HG02763 (cell line): ENCODE measurements around the gene PCSK2.

Experiments used
- ATAC-seq: cut with Tn5 transposase; IDR thresholded peaks from one replicate; pipeline ENCODE4 v1.9.1; 2021; ENCODE audit warnings: mild to moderate bottlenecking, moderate library complexity; ENCODE audit not compliant: unreplicated experiment

Gene PCSK2

DNA sequence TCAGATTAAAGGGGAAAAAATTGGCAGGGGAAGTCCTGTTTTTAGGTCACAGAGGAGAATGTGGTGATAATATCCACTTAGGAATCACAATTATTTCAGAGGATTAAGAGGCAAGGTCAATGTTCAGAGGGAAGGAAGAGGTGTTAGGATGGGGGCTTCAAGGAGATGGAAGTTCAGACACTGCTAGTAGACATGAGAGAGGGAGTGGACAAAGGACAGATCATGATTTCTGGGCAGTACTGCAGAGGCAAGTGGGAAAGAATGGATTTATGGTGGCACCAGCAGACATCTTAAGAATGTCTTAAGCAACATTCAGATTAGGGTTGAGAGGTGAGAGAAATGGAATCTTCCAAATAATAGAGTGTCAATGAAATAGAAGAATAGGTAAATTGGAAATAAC is 9.9 kb downstream of the PCSK2 start:
- ATAC-seq = no peak

DNA sequence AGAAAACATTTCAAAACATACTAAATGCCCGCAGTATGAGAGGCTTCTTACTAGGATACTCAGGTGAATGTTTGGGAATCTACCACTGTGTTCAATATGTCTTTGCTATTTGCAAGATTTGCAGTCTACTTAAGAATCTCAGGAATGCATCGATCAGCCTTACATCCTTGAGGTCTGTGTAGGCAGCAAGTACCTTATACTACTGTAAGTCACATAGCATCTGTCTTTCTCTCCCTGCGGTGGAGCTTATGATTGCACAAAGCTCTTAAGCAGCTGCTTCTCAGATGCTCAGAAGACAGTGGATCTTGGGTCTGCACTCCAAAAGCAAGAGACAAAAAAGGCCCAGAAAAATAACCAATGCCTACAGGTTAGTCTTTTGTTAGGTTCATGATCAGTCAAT is 21.4 kb downstream of the PCSK2 start:
- no peak for ATAC-seq

DNA sequence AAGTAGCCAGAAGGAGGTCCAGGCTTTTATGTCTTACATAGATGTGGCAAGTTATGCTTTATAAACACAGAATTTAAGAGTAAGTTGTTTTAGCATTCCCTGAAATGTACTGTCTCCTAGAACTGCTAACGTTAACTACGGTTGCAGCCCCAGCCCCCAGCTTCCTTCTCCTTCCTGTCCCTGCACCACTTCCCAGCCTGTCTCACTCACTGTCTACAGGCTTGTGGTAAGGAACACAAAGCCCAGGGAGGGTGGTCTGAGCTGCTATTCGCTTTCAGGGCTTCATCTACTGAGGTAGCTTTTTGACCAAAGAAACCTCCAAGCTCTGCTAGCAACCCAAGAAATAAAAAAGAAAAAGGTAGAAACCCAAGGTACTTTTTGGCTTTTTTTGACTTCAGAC is 35.9 kb downstream of the PCSK2 start:
- ATAC-seq = no peak

DNA sequence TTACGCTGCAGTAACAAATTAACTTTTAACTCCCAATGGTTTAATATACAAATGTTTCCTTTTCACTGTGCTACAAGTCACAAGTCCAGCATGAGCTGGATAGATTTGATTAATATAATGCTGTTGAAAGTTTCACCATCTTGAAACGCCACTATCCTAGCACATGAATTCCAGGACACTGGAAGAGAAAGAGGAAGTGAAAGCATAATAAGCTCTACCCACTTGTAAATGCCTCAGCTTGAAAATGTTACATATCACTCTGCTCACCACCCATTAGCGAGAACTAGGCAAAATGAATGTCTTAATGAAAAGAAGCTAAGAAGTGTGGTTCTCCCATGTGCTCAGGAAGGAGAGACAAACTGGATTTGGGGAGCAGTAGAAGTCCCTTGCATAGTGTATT is 46.9 kb downstream of the PCSK2 start:
- no peak for ATAC-seq

DNA sequence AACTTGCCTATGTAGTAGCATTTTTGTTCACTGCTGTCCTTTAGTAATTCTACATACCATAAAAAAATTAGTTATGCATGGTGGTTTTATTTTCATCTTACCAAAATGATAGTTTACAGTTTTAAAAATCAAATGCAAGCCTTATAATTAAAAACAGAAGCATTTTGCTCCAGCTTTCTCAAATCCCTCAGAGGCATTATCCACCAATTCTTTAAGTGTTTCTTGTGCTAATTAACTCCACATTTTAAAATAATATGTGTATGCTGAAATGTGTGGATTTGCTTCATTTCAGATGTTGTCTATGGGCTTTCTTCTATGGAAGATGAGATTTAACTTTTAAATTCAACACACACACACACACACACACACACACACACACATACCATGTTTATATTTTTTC is 49.3 kb downstream of the PCSK2 start:
- ATAC-seq = no peak

DNA sequence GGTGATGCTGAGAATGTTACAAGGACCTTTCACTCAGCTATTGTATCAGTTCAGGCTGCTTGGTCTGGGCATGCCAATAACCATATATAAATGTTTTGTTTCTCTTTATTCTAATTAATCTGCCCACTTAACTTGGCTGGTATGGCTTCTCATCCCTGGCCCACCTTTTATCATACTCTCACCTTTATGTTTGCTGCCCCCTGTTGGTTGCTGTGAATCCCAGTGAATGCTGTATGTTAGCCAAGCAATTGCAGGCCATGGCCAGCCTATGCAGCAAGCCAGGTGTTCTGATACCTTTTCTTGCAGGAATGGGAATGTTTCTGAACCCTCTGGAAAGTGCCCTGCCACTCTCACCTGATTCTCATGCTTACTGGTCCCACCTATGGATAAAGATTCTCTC is 54.6 kb downstream of the PCSK2 start:
- no peak for ATAC-seq

DNA sequence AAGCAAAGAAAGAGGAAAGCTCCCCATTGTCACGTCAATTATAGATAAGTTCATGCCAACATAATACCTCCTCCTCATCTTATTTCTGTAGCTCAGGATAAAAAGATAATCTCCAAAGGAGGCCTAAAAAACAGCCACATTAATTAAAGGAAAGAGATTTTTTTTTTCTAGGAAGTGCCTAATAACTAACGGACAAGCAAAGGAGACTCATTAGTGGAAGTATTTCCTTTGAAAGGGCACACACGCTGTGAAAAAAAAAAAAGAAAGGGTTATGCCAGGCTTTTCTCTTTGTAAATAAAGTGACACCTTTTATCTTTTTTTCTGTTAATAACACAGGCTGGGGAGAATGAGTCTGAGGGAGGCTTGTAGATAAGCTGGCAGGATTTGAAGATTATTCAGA is 55.7 kb downstream of the PCSK2 start:
- ATAC-seq = no peak

DNA sequence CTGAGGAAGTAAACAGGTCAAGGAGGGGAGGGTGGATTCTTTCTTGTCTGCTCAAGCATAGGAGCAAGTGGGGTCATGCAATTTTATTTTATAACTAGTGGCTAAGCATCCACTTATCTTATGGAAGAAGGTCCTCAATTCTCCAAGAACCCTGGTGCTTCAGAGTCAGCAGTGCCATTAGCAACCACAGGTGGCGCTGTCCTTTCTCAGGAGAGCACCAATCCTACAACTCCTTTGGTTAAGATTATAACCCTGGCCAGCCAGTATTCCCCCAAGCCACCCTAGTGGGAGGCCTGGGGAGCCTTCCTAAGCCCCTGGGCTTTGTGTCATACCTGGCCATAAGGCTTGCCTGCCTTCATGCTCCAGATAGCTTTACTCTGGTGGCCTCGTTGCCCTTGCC is 60.7 kb downstream of the PCSK2 start:
- no peak for ATAC-seq

DNA sequence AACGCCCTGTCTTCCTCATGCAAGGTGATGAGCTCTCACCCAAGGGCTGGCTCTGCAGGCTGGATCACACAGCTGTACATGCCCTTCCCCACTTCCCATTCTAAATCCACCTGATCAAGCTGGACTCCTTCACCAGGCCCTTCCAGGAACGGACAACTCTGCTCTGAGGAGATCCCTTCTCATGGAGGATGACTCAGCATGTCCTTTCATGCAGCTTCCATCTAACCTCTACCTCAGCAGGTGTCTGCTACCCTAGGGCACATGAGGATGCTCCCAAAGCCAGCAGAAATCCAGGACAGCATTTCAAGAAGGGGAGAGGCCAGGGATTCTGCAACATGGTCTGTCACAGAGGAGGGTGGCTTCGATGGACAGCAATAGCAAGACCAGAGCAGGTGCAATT is 61.2 kb downstream of the PCSK2 start:
- ATAC-seq = no peak

DNA sequence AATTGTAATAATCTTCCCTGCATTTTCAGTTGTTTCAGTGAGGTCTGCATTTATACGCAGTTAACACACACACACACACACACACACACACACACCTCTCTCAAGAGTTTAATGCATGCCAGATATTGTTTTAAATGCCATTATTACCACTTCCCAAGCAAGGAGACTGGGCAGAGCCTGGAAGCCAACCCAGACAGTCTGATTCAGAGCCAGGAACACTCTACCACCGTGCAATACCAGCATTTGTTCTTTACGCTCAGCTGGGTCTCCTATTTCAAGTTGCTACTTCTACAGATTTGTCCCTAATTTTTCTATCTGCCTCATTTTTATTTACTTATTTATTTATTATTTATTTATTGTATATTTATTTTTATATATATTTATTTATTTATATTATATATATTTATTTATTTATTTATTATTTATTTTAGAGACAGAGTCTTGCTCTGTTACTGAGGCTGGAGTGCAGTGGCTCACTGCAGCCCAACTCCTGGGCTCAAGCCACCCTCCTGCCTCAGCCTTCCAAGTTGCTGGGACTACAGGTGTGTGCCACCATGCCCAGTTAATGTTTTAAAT is 68.4 kb downstream of the PCSK2 start:
- ATAC-seq = no peak

DNA sequence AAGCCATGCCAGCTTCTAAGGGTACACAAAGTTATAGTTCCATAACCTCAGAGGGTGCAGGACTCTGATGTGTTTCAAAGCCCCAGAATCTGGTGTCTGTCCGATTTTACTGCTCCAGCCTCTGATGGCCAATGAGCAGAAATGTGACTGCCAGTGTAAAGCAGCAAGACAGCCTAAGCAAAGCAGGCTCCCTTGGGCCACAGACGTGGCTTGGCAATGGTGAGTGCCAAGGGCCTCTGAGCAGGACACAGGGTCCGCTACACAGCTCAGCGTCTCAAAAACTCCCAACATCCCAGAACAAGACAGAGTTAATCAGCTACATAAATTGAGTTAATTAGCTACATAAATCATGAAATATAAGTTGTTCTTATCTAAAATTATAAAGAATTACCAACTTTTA is 69.2 kb downstream of the PCSK2 start:
- ATAC-seq = no peak

DNA sequence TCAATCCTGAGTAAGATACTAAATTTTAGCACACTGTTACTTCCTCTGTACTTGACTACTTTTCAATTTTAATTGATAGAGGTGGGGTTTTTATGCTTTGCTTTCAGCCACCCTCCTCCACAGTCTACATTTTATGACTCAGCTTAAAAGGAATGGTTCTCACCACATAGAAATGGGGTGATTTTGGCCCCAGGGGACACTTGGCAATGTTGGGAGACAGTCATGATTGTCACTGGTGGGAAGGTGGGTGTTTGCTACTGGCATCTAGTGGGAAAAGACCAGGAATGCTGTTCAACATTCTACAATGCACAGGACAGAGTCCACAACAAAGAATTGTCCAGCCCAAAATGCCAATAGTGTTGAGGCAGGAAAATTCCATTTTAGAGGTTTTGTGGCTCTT is 71.3 kb downstream of the PCSK2 start:
- no peak for ATAC-seq

DNA sequence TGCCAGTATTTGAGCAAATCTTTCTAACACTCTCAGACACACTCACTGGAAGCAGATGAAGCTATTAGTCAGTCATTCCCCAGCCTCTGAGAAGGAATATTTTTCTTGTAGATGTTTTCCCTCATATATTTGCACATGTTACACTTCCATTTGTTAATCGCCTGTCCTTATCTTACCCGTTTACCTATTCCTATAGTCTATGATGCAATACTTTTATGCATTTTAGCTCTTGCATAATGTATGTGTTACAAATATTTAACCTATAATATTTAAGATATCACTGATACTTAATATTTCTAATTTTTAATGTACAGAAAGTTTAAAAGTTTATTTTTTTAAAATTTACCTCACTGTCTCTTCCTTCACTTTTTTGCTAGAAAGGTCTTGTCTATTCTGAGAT is 71.9 kb downstream of the PCSK2 start:
- ATAC-seq = no peak

DNA sequence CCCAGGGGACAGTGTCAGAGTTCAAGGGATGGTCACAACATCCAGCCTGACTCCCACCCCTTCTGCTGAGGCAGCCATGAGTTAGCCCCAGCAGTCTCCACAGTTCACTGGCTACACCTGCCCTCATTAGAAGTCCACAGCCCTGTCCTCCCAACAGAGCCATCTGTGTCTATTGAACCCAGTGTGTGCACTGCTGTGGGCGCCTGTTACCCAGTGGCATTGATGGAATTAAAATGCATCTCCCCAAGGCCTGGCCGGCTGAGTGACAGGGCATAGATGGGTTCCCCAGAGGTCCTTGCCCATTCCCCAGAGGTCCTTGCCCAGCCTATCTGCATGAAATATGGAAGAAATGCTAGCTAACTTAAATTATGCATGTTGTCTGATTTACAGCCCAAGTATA is 73.3 kb downstream of the PCSK2 start:
- no peak for ATAC-seq

DNA sequence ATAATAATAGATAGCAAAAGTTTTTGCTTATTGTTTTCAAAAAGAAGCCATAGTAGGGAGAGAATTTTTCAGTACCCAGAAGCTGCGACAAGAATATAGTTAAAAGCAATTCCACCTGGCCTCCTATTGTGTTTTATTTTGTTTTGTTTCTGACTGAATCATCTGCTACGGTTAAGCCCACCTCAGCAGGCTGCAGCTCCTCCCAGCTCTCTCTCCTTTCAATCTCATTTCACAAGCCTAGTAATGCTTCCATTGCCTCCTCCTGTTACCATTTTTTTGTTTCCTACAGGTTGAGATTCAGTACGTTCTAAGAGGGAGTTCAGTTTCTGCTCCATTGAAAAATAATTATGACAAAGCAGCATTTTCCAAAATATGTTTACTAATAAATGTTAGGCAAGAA is 77.9 kb downstream of the PCSK2 start:
- no peak for ATAC-seq

DNA sequence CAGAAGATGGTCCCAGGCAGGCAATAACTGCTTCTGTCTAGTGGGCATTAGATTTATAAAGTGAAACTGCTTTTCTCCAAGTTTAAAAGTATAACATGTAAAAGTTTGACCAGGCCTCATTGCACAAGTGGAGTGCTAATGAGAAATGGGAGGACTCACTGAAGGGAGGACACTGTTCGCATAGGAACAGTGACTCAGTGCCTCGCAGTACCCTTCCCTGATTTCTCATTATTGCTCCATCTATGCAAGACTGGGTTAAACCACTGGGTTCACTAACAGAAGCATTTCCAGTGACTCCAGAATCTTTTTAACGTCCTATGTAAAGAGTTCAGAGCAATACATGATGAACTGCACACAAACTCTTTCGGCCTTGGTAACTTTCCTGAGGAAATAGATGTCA is 79.6 kb downstream of the PCSK2 start:
- no peak for ATAC-seq

DNA sequence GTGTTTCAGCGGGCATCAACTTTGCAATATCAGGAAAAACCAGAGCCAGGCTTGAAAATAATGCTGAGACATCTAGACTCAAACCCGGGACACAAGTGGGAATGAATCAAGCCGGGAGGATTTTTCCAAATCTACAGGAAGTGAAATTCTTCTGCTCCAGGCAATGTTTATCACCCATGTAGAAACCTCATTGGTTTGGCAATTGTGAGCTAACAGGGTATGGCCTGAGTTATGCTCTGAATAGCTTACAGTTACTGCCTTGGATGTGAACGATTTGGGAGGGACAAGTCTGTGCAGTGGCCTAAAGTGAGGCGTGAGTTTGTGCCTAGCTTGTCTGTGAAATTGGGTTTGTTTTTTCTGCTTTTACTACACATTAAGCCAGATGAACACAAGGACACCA is 87.4 kb downstream of the PCSK2 start:
- no peak for ATAC-seq

DNA sequence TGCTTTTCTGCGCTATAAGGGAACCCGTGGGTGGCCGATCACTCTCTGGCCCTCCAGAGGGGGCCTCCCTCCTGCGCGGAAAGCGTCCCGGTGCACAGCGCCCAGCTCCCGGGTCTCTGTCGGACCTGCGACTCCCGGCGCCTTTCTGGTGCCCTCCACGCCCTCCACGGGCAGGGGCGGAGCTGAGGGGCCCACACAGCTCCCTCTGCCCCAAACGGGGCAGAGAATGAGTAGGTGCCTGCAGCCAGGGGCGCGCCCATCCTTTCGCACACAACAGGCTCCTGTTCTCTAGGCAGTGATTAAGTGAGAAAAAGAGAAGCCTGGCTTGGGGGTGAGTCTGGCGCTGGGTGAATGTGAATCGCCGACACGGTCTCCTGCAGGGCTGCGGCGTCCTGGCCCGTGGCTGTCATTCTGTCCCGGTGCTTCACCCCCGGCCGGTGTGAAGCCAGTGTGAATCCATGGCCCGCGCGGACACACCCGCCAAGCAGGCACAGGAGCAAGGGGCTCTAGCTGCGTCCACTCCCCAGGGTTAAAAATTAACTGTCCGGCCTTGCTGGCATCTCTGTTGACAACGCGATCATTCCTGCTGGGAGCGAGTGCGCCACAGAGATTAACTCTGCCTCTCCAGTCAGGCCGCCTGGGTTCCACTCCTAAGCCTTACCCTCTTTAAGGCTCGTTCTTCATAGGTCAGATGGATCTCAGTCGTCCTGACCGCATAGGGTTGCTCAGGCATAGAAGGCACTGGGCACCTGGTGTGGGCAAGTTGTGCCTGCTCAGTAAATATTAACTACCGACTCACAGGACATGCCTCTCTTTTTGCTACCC is 88.8 kb downstream of the PCSK2 start:
- no peak for ATAC-seq

DNA sequence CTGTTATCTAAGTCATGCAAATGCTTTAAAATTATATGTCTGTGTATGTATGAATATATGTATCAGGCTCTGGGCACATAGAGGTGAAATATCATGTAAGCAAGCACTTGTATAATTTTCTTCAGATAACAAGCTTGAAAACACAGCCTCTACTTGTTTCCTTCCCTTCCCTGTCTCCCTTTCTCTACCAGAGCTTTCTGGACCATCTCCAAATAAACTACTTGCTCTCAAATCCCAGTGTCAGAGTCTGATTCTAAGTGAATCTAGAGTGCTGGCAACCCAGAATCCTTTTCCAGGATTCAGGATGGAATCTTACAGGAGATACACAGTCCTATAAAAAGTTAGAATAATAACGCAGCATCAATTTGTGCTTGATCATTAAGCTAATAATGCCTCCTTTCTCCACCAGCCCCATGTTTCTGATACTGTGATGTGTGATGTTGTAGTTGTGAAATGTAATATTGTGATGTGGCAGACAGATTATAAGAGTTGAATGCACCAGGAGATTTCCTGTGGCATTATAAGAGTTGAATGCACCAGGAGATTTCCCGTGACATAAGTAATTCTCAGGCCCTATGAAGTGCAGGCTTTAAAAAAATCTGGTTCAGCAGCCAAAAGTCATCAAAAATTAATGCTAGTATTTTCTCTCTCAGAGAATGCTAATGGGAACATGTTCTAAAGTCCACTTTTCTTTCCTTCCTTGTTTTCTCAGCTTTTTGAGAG is 89.6 kb downstream of the PCSK2 start:
- ATAC-seq = no peak

DNA sequence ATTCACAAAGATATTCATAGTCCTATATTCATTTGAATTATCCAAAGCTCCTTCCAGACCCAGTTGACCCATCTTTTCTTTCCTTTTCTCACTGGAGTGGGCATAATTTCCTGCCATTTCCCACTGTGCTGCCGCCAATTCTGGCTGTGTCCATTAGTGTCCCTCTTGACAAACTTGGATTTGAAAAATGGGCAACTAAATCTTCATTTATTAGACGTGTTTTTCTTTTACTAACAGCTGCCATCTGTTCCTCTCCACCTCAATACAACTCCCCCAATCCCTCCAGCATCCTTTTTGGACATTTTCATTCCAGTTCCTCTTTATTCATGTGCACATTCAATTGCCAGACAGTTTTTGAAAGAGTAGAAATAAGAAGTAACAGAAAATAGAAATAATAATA is 90.5 kb downstream of the PCSK2 start:
- ATAC-seq = no peak

DNA sequence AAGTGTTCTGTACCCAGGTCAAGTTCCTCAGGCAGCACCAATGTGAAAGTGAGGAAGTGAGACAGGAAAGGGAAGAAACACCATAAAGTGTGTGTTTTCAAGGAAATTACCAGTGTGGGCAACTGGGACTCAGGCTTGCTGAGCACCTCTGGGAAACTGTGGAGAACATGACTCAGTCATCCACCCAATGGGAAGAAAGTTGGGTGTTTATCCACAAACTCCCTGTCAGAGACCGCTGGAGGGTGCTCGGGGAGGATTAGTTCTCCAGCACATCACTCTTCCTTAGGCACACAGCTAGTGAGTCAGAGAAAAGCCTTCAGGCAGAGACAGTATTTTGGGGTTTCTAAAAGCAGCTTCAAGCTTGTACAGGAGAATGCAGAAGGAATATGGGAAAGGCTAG is 93.6 kb downstream of the PCSK2 start:
- no peak for ATAC-seq

DNA sequence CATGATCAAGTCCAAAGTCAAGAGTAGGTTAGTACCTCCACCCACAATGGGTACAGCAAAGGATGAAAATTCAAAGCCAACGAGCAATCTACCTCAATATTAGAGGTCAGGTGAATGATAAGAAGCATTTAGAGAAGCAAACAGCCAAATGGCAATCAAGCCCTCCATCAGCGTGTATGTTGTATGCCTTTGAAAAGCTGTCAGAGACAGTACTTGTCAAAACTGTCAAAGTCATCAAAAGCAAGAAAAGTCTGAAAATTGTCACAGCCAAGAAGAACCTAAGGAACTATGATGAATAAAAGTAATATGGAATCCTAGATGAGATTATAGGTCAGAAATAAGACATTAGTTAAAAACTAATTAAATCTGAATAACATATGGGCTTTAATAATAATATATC is 99.3 kb downstream of the PCSK2 start:
- ATAC-seq = no peak
